NB4 (cell line): ENCODE measurements around the gene PLCB3.
A peak's percentile ranks its signal among the peaks of the same experiment; 100 is the strongest.

ENCODE experiments used
- DNase-seq: peaks from one replicate; pipeline ENCODE4 v3.0.0; 2010; ENCODE audit warnings: low read depth
- H3K4me3 ChIP-seq: one replicate; pipeline ENCODE4 v1.5.1; 2011; ENCODE audit warnings: mild to moderate bottlenecking, low read depth, low read length, moderate library complexity
- CTCF ChIP-seq: IDR thresholded peaks from one replicate; pipeline ENCODE4 v1.5.1; 2012; ENCODE audit warnings: low read depth, low read length
- MAX ChIP-seq: IDR thresholded peaks from 2 replicates; pipeline ENCODE4 v1.6.1; 2011; ENCODE audit warnings: low read depth, low read length
- MYC ChIP-seq: IDR thresholded peaks from 2 replicates; pipeline ENCODE4 v1.6.1; 2011; ENCODE audit warnings: low read depth, low read length
- POLR2A ChIP-seq: IDR thresholded peaks from 2 replicates; pipeline ENCODE4 v1.6.1; 2011; ENCODE audit warnings: mild to moderate bottlenecking; ENCODE audit not compliant: insufficient read length; ENCODE audit errors: extremely low read depth

The PLCB3 gene

GRCh38 chr11:64237484-64237951, 13.8 kb upstream of the PLCB3 start:
- no peak overlapping the region for H3K4me3 ChIP-seq
- DNase-seq, result no peak
- TF ChIP-seq POLR2A (no peak), CTCF (no peak), MAX (no peak), MYC (no peak)

GRCh38 chr11:64238076-64238475, 13.3 kb upstream of the PLCB3 start:
- no peak for TF ChIP-seq MAX
- TF ChIP-seq MYC, result no peak
- TF ChIP-seq POLR2A, result no peak
- no peak for TF ChIP-seq CTCF
- DNase-seq, result no peak
- no peak overlapping the region for H3K4me3 ChIP-seq

- TF ChIP-seq MYC, result no peak
- TF ChIP-seq MAX, result 0 out of 2 replicates have a peak, but pooled peaks have one; percentile 14
- peak; percentile 47 for DNase-seq
- no peak overlapping the region for H3K4me3 ChIP-seq
Measured at GRCh38 chr11:64238999-64239398, 12.3 kb upstream of the PLCB3 start.

- peak; percentile 81 for DNase-seq
- TF ChIP-seq POLR2A (no peak), MAX (peak; percentile 75)
- peak overlapping the region; percentile 85 for H3K4me3 ChIP-seq
Measured at GRCh38 chr11:64239662-64240434, 11.5 kb upstream of the PLCB3 start.

GRCh38 chr11:64240435-64241240, 10.7 kb upstream of the PLCB3 start, which contains the start of gene FKBP2:
TSS of gene FKBP2 (plus strand) at chr11:64241095. CDS start at chr11:64242388, 1,293 bp downstream.
- peak within 1 kb of the TSS; percentile 85 for H3K4me3 ChIP-seq
- peak; percentile 98 for DNase-seq
- peak; percentile 89 for TF ChIP-seq POLR2A
- no peak for TF ChIP-seq CTCF
- TF ChIP-seq MAX, result peak; percentile 64; the same call in 1 of the 2 replicates
- peak; percentile 64; the same call in 1 of the 2 replicates for TF ChIP-seq MYC

GRCh38 chr11:64241241-64241490, 10.2 kb upstream of the PLCB3 start:
- TF ChIP-seq MAX, result no peak
- no peak for TF ChIP-seq MYC
- TF ChIP-seq CTCF, result no peak
- TF ChIP-seq POLR2A, result no peak
- DNase-seq, result peak; percentile 99
- H3K4me3 ChIP-seq, result peak overlapping the region; percentile 71
